GM18870 (cell line): Measurements from ENCODE around the gene MGRN1.
A peak's percentile ranks its signal among the peaks of the same experiment; 100 is the strongest.

ENCODE experiments used
- ATAC-seq: cut with Tn5 transposase; IDR thresholded peaks from one replicate; pipeline ENCODE4 v1.9.1; 2021; ENCODE audit warnings: moderate library complexity; ENCODE audit not compliant: unreplicated experiment

The MGRN1 gene

GRCh38 chr16:4618645-4619418 is 5.8 kb upstream of the MGRN1 start:
- no peak for ATAC-seq

DNA sequence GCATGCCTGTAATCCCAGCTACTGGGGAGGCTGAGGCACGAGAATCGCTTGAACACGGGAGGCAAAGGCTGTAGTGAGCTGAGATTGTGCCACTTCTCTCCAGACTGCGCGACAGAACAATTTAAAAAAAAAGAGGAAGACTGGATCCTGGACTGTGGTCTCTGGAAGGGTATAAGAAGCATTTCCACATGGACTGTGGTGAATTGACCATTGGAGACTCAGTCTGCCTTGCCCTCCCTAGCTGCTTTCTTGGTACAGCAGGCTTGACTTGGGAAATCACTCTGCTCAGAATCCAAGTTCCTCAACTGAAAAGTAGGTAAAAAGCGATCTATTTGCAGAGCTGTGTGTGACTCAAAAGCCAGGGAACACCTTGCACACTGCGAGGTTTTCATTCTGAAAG is 1.0 kb upstream of the MGRN1 start:
- ATAC-seq, result no peak

GRCh38 chr16:4624827-4625559 is 367 bp downstream of the MGRN1 start:
- peak; percentile 57 for ATAC-seq

- ATAC-seq, result peak; percentile 16
Measured at GRCh38 chr16:4625560-4626159, 1.0 kb downstream of the MGRN1 start.

DNA sequence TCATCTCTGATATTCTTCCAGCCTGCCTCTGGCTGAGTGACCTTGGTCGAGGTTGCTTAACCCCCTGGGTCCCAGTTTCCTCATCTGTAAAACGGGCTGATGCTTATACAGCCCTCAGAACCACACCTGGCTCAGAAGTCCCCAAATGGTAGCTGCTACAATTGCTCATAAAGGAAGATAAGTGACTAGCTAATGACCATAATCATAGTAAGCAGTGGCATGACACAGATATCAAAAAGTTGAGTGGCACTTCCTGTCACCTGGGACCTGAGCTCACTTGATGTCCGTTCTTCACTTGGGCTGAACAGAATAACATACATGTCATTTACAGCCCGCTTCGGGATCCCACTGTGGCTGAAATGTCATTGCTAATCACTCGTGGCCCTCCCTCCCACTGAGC is 1.8 kb downstream of the MGRN1 start:
- ATAC-seq, result no peak

DNA sequence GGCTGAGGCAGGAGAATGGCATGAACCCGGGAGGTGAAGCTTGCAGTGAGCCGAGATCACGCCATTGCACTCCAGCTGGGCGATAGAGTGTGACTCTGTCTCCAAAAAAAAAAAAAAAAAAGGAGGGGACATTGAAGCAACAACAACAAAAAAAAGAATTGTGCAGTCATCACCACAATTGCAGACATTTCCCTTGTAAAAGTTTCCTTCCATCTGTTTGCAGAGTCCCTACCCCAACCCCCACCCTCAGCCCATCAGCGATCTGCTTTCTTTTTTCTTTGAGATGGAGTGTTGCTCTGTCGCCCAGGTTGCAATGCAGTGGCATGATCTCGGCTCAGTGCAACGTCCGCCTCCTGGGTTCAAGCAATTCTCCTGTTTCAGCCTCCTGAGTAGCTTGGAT is 3.7 kb downstream of the MGRN1 start:
- ATAC-seq, result no peak

GRCh38 chr16:4631444-4631843 is 6.8 kb downstream of the MGRN1 start:
- no peak for ATAC-seq

- ATAC-seq, result no peak
Measured at GRCh38 chr16:4633910-4634635, 9.4 kb downstream of the MGRN1 start.

- no peak for ATAC-seq
Measured at GRCh38 chr16:4634768-4635167, 10.1 kb downstream of the MGRN1 start.

GRCh38 chr16:4636196-4636595 is 11.6 kb downstream of the MGRN1 start:
- no peak for ATAC-seq

- ATAC-seq, result no peak
Measured at GRCh38 chr16:4637501-4638166, 13.0 kb downstream of the MGRN1 start.

GRCh38 chr16:4639899-4640509 is 15.4 kb downstream of the MGRN1 start:
- ATAC-seq, result no peak

DNA sequence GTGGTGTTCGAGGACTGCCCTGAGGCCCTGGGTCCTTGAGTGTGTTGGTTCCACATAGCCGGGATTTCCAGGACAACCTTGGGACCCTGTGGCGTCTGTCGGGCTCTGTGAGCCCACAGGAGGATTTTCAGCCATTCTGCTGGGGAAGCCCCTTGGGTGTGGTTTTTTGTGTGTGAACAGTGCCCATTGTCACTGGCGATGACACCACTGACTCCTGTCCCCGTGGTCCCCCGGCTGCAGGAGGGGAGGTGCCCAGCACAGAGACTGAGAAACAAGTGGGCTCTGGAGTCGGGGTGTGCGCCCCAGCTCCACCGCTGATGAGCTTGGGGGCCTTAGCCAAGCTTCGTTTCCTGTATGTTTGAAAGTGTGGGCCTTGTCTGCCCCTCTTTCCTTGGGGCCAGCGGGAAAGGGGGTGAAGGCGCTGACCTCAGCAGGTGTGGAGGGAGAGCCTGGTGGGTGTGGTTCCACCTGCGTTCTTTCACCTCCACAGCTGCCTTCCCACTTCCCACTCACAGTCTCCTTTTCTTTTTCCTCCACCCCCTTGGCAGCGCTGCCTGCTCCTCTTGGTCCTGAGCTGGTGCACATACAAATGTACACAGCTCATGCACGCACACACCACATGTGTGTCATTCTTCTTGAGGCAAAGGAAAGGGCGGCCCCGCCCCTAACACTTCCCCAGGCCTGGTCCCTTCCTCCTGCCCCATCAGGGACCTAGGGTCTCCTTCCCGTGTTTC is 16.1 kb downstream of the MGRN1 start:
- ATAC-seq, result no peak

DNA sequence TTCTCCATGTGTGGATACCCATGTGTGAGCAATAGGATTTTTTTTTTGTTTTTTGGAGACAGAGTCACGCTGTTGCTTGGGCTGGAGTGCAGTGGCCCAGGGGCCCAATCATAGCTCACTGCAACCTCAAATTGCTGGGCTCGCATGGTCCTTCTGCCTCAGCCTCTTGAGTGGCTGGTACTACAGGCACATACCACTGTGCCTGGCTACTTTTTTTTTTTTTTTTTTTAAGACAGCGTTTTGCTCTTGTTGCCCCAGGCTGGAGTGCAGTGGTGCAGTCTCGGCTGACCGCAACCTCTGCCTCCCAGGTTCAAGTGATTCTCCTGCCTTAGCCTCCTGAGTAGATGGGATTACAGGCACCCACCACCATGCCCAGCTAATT is 16.7 kb downstream of the MGRN1 start:
- no peak for ATAC-seq

DNA sequence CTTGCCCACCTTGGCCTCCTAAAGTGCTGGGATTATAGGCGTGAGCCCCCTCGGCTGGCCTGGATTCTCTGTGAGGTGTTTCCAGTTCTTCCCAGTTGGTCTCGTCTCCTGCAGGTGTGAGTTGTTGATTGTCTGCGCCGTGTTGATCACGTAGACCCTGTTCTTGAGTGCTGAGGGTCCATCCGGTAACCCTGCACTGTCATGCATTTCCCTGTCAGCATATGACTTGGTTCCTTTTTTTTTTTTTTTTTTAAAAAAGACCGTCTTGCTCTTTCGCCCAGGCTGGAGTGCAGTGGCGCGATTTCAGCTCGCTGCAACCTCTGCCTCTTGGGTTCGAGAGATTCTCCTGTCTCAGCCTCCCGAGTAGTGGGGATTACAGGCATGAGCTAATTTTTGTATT is 17.3 kb downstream of the MGRN1 start:
- no peak for ATAC-seq

DNA sequence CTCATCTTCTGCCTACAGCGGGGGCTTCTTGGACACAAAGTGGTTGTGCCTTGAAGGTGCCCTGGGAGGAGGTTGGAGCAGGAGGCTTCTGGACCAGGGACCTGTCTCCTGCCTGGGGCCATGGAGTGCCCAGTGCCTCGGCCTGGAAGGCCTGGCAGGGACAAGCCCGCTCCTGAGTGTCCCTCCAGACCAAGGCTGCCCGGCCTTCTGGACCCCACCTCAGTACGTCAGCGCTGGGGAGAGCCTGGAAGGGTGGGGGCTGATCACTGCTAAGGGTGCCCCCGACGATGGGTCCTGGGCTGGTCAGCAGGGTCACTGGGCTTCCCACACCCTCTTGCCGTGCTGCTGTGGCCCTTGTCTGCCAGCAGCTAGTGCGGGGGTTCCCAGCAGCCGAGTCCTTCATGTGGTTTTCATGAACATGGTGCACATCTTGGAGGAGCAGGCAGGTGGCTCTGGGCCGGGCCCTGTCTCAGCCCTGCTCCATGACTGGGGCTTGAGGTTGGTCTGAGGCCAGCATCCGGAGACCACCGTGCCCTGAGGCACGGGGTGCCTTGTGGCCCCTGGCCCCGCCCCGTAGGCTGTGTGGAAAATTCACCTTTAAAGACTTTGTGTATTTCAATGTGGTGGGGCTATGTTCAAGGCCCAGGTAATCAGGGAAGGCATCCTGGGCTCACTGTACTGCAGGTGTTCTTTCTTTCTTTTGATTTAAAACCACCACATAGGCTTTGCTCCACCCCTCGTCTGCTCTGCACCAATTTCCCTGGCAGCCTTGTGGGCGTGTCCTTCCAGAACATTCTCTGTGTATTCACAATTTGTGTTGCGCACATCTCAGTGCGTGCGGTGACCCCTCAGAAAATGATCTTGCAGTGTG is 22.4 kb downstream of the MGRN1 start:
- no peak for ATAC-seq

DNA sequence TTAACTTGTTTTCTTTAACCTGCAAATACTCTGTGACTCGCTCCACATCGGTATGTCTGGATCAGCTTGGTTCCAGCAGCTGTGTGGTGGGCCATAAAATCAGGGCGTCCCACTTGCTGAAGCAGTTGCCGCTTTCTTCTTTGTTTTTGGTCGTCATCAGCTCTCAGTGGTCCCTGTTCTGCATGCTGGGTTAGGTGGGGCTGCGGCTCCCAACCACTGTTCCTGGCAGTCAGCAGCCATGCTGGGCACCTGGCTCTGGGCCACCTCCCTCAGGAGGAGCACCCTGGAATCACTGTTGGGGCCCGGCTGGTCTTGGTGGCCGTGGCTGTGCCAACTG is 23.0 kb downstream of the MGRN1 start:
- no peak for ATAC-seq

- ATAC-seq, result no peak
Measured at GRCh38 chr16:4648917-4649316, 24.3 kb downstream of the MGRN1 start.
